Suprapubic skin (tissue), 4 donors: ENCODE data around the gene NEK5. TPM values are rescaled to one million over a fixed set of nuclear protein-coding genes. Genes with fewer than 3 reads are reported as not detected.

ENCODE experiments used
- DNase-seq, 2 donors: peaks; one replicate each; pipeline ENCODE4 v3.0.0-alpha.2; 2019; ENCODE audit warnings: low spot score in 2 of 2
- H3K27ac ChIP-seq: fragments of 200-600 bp; sonication (generic); one replicate; pipeline ENCODE4 v1.5.1; 2019
- H3K27me3 ChIP-seq: fragments of 200-600 bp; sonication (generic); one replicate; pipeline ENCODE4 v1.5.1; 2019
- H3K36me3 ChIP-seq: fragments of 200-600 bp; sonication (generic); one replicate; pipeline ENCODE4 v1.5.1; 2019
- H3K4me1 ChIP-seq: fragments of 200-600 bp; sonication (generic); one replicate; pipeline ENCODE4 v1.5.1; 2019
- H3K4me3 ChIP-seq: fragments of 200-600 bp; sonication (generic); one replicate; pipeline ENCODE4 v1.5.1; 2019; ENCODE audit warnings: mild to moderate bottlenecking
- H3K9me3 ChIP-seq: fragments of 200-600 bp; sonication (generic); one replicate; pipeline ENCODE4 v1.5.1; 2019
- EP300 ChIP-seq: sonication (generic); formaldehyde crosslinking; IDR thresholded peaks from one replicate; pipeline ENCODE4 v1.6.1; 2017; ENCODE audit warnings: antibody characterized with exemption
- POLR2A ChIP-seq, 2 donors: fragments of 450-650 bp; IDR thresholded peaks; one replicate each; pipeline ENCODE4 v1.6.1; 2017; ENCODE audit warnings: antibody characterized with exemption in 2 of 2, mild to moderate bottlenecking in 2 of 2, moderate library complexity in 2 of 2
- POLR2AphosphoS5 ChIP-seq, 3 donors: sonication (generic); formaldehyde crosslinking; IDR thresholded peaks; one replicate each; pipeline ENCODE4 v1.6.1; 2017; ENCODE audit warnings: antibody characterized with exemption in 3 of 3
- WGBS: methylation state at CpG from one replicate; pipeline ENCODE4 v1.1.5; 2018; 5-methylcytosine and 5-hydroxymethylcytosine counted together
- total RNA-seq, 4 donors: library from RNA; depleted of rRNA; stranded (reverse); fragments of >200 nt; gene quantifications; one replicate each; pipeline ENCODE4 v1.1.0, GENCODE V29; 2016
- TF ChIP-seq, protein P1 (sequence below), 2 donors: fragments of 200-600 bp in 1 of 2; fragments of 450-650 bp in 1 of 2; sonication (generic) in 1 of 2; IDR thresholded peaks; one replicate each; pipeline ENCODE4 v1.5.1; 2016 to 2019; ENCODE audit warnings: antibody characterized with exemption in 2 of 2, mild to moderate bottlenecking in 1 of 2, moderate library complexity in 1 of 2

The NEK5 gene
- total RNA-seq, 4 donors from 2014 or later = 0.38 to 0.51 (median 0.42) TPM; not detected in 1

GRCh38 chr13:52118095-52118494, 10.8 kb downstream of the NEK5 start:
- Histone ChIP-seq H3K36me3 (no peaks in the 10 kb centered on the region), H3K9me3 (no peaks in the 10 kb centered on the region), H3K27ac (no peak overlapping the region), H3K27me3 (no peaks in the 10 kb centered on the region), H3K4me1 (no peaks in the 10 kb centered on the region), H3K4me3 (no peak overlapping the region)
- TF ChIP-seq POLR2AphosphoS5 (IDR thresholded peaks at IDR 0.05) (no peak), EP300 (no peak), POLR2A (IDR thresholded peaks at IDR 0.05) (no peak)
- TF ChIP-seq, protein P1, sequence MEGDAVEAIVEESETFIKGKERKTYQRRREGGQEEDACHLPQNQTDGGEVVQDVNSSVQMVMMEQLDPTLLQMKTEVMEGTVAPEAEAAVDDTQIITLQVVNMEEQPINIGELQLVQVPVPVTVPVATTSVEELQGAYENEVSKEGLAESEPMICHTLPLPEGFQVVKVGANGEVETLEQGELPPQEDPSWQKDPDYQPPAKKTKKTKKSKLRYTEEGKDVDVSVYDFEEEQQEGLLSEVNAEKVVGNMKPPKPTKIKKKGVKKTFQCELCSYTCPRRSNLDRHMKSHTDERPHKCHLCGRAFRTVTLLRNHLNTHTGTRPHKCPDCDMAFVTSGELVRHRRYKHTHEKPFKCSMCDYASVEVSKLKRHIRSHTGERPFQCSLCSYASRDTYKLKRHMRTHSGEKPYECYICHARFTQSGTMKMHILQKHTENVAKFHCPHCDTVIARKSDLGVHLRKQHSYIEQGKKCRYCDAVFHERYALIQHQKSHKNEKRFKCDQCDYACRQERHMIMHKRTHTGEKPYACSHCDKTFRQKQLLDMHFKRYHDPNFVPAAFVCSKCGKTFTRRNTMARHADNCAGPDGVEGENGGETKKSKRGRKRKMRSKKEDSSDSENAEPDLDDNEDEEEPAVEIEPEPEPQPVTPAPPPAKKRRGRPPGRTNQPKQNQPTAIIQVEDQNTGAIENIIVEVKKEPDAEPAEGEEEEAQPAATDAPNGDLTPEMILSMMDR (IDR thresholded peaks at IDR 0.05) = no peak
- no peak for DNase-seq
- WGBS = 98% methylated on average over 2 of the region's 2 CpGs

DNA sequence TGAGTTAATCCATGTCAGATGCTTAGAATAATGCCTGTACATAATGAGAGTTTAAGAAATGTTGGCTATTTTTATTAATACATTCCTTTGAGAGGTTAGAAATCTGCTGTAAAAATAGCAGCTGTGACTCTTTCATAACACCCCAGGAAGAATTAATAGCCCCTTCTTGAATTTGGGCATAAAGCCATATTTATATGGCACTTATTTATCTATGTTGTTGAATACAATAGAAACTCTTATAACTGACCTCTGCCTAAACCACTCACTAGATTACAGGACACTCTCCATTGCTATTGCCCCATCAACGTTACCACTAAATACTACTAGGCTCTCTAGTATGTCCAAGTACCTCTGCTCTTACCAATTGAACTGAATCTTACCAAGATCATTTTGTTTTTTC, 16.3 kb downstream of the NEK5 start:
- WGBS = 73% methylated on average over 1 of the region's 1 CpG
- Histone ChIP-seq H3K27ac (no peak overlapping the region), H3K36me3 (no peaks in the 10 kb centered on the region), H3K9me3 (no peaks in the 10 kb centered on the region), H3K4me3 (no peak overlapping the region), H3K4me1 (no peaks in the 10 kb centered on the region), H3K27me3 (no peaks in the 10 kb centered on the region)
- no peak for TF ChIP-seq EP300
- TF ChIP-seq, protein P1 (IDR thresholded peaks at IDR 0.05) = no peak
- no peak for TF ChIP-seq POLR2AphosphoS5 (IDR thresholded peaks at IDR 0.05)
- no peak for TF ChIP-seq POLR2A (IDR thresholded peaks at IDR 0.05)
- no peak for DNase-seq

DNA sequence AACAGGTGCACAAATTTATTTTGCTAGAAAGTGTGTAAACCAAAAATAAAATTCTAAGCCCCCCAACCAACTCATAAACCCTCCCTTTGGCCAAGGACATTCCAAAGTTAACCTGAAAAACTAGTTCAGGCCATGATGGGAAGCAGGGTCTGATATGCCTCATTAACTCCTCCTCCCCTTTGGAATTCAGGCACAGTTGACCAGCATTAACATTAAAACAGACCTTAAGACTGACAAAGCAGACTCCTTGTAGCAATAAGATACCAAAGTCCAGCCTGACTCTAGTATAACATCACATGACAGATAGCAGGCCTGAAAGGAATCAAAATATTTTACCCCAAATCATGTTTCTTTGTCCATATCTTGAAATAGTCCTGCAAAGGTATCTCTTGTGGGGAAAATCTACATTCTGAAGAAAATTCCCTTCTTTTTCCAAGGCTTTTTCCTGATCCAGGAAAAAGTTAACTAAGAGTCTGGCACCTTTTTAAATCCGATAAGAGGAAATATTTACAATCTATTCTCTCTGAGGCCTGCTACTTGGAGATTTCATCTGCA, 19.7 kb downstream of the NEK5 start:
- H3K4me3 ChIP-seq = no peak overlapping the region
- no peak for DNase-seq
- H3K36me3 ChIP-seq = no peaks in the 10 kb centered on the region
- no peaks in the 10 kb centered on the region for H3K9me3 ChIP-seq
- no peaks in the 10 kb centered on the region for H3K4me1 ChIP-seq
- H3K27ac ChIP-seq = no peak overlapping the region
- TF ChIP-seq POLR2AphosphoS5 (IDR thresholded peaks at IDR 0.05) (no peak), POLR2A (IDR thresholded peaks at IDR 0.05) (no peak), EP300 (no peak)
- TF ChIP-seq, protein P1 (IDR thresholded peaks at IDR 0.05) = no peak
- 94% methylated on average over 1 of the region's 1 CpG for WGBS
- H3K27me3 ChIP-seq = no peaks in the 10 kb centered on the region

DNA sequence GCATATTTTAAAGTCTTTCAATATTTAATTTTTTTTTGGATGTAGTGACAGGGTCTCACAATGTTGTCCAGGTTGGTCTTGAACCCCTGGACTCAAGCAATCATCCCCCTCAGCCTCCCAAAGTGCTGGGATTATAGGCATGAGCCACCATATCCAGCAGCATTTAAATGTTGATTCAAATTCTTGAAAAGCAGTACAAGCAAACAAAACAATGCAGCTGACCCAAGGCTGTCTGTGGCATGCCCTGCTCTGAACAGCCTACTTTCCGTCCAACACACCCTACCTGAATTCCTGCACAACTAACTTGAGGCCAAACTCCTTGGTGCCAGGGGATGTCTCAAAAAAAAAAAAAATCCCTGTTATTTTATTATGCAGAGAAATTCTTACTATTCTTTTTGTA, 23.0 kb downstream of the NEK5 start:
- H3K4me1 ChIP-seq = no peaks in the 10 kb centered on the region
- H3K27ac ChIP-seq = no peak overlapping the region
- no peak for DNase-seq
- no peak for TF ChIP-seq POLR2AphosphoS5 (IDR thresholded peaks at IDR 0.05)
- TF ChIP-seq, protein P1 (IDR thresholded peaks at IDR 0.05) = no peak
- no peak for TF ChIP-seq POLR2A (IDR thresholded peaks at IDR 0.05)
- TF ChIP-seq EP300 = no peak
- WGBS = 84% methylated on average over 1 of the region's 1 CpG
- H3K36me3 ChIP-seq = no peaks in the 10 kb centered on the region
- H3K4me3 ChIP-seq = no peak overlapping the region
- no peaks in the 10 kb centered on the region for H3K9me3 ChIP-seq
- no peaks in the 10 kb centered on the region for H3K27me3 ChIP-seq

- Histone ChIP-seq H3K4me1 (no peaks in the 10 kb centered on the region), H3K27ac (no peak overlapping the region), H3K4me3 (no peak overlapping the region), H3K27me3 (no peaks in the 10 kb centered on the region), H3K36me3 (no peaks in the 10 kb centered on the region), H3K9me3 (no peaks in the 10 kb centered on the region)
- no peak for DNase-seq
- WGBS = 77% methylated on average over 1 of the region's 1 CpG
- TF ChIP-seq EP300 (no peak), POLR2A (IDR thresholded peaks at IDR 0.05) (no peak), POLR2AphosphoS5 (IDR thresholded peaks at IDR 0.05) (no peak)
- TF ChIP-seq, protein P1 (IDR thresholded peaks at IDR 0.05) = no peak
Measured at GRCh38 chr13:52104624-52105023, 24.2 kb downstream of the NEK5 start.
